ENCODE results near the gene SREBF1. TPM values are rescaled to one million over a fixed set of nuclear protein-coding genes. Genes with fewer than 3 reads are reported as not detected.

Gene SREBF1
- total and polyA plus RNA-seq, 5 donors from 2014 or later, result 4.5 to 141 (median 6.5) TPM

GRCh38 chr17:17790637-17791464 is 45.9 kb downstream of the SREBF1 start:
- Mint-ChIP-seq H3K36me3 (no peaks in the 10 kb centered on the region), H3K4me1 (peaks cover 0 to 32% (median 13%) of the 10 kb centered on the region in 4 donors), H3K9me3 (no peaks in the 10 kb centered on the region), H3K4me3 (peak overlapping the region in 1 of 4 donors; percentile 34), H3K27ac (peak overlapping the region in 2 of 3 donors; percentile 72 to 89), H3K27me3 (no peaks in the 10 kb centered on the region)
- Histone ChIP-seq H3K27me3 (ENCODE audit: control insufficient read depth, insufficient read depth, low read length) (no peaks in the 10 kb centered on the region), H3K4me1 (ENCODE audit: control insufficient read depth, insufficient read depth, low read length, poor library complexity, severe bottlenecking) (peaks cover 20% of the 10 kb centered on the region), H3K36me3 (ENCODE audit: control insufficient read depth, insufficient read depth, low read length) (no peaks in the 10 kb centered on the region), H3K9me3 (ENCODE audit: control insufficient read depth in 2 of 2, low read length in 2 of 2) (no peaks in the 10 kb centered on the region), H3K4me3 (ENCODE audit: low read depth, low read length) (no peak overlapping the region), H3K27ac (ENCODE audit: insufficient read depth, low read length, poor library complexity, severe bottlenecking) (no peak overlapping the region)
- ATAC-seq (ENCODE audit: low read depth in 2 of 2), result no peak
- no peak for DNase-seq

- no peaks in the 10 kb centered on the region for H3K9me3 Mint-ChIP-seq
- Histone ChIP-seq H3K9me3 (ENCODE audit: control insufficient read depth in 2 of 2, low read length in 2 of 2) (no peaks in the 10 kb centered on the region), H3K4me1 (ENCODE audit: control insufficient read depth, insufficient read depth, low read length, poor library complexity, severe bottlenecking) (peaks cover 20% of the 10 kb centered on the region), H3K27me3 (ENCODE audit: control insufficient read depth, insufficient read depth, low read length) (no peaks in the 10 kb centered on the region), H3K36me3 (ENCODE audit: control insufficient read depth, insufficient read depth, low read length) (no peaks in the 10 kb centered on the region), H3K27ac (ENCODE audit: insufficient read depth, low read length, poor library complexity, severe bottlenecking) (no peak overlapping the region), H3K4me3 (ENCODE audit: low read depth, low read length) (no peak overlapping the region)
- peaks cover 0 to 38% (median 16%) of the 10 kb centered on the region in 4 donors for H3K4me1 Mint-ChIP-seq
- DNase-seq (no peak), ATAC-seq (ENCODE audit: low read depth in 2 of 2) (no peak)
- no peaks in the 10 kb centered on the region for H3K36me3 Mint-ChIP-seq
- no peak overlapping the region for H3K27ac Mint-ChIP-seq
- H3K4me3 Mint-ChIP-seq, result peak overlapping the region in 2 of 4 donors; percentile 34 to 38
- peaks cover 3% of the 10 kb centered on the region for H3K27me3 Mint-ChIP-seq
Observed at GRCh38 chr17:17789828-17790636, 46.8 kb downstream of the SREBF1 start.

GRCh38 chr17:17789410-17789809 is 47.4 kb downstream of the SREBF1 start:
- Mint-ChIP-seq H3K36me3 (no peaks in the 10 kb centered on the region), H3K4me1 (peaks cover 0 to 44% (median 16%) of the 10 kb centered on the region in 4 donors), H3K27ac (peak overlapping the region in 1 of 3 donors; percentile 20), H3K27me3 (peaks cover 10% of the 10 kb centered on the region), H3K4me3 (peak overlapping the region in 1 of 4 donors; percentile 38), H3K9me3 (no peaks in the 10 kb centered on the region)
- DNase-seq, result no peak
- no peak overlapping the region for H3K27ac ChIP-seq (ENCODE audit: insufficient read depth, low read length, poor library complexity, severe bottlenecking)
- no peaks in the 10 kb centered on the region for H3K36me3 ChIP-seq (ENCODE audit: control insufficient read depth, insufficient read depth, low read length)
- H3K4me3 ChIP-seq (ENCODE audit: low read depth, low read length), result no peak overlapping the region
- no peaks in the 10 kb centered on the region for H3K27me3 ChIP-seq (ENCODE audit: control insufficient read depth, insufficient read depth, low read length)
- ATAC-seq (ENCODE audit: low read depth in 2 of 2), result no peak
- peaks cover 21% of the 10 kb centered on the region for H3K4me1 ChIP-seq (ENCODE audit: control insufficient read depth, insufficient read depth, low read length, poor library complexity, severe bottlenecking)
- no peaks in the 10 kb centered on the region for H3K9me3 ChIP-seq (ENCODE audit: control insufficient read depth in 2 of 2, low read length in 2 of 2)

- no peak overlapping the region for H3K4me3 ChIP-seq (ENCODE audit: low read depth, low read length)
- H3K4me1 ChIP-seq (ENCODE audit: control insufficient read depth, insufficient read depth, low read length, poor library complexity, severe bottlenecking), result peaks cover 25% of the 10 kb centered on the region
- H3K36me3 ChIP-seq (ENCODE audit: control insufficient read depth, insufficient read depth, low read length), result no peaks in the 10 kb centered on the region
- DNase-seq (no peak), ATAC-seq (ENCODE audit: low read depth in 2 of 2) (no peak)
- H3K4me1 Mint-ChIP-seq, result peaks cover 0 to 47% (median 15%) of the 10 kb centered on the region in 4 donors
- no peak overlapping the region for H3K27ac Mint-ChIP-seq
- no peak overlapping the region for H3K4me3 Mint-ChIP-seq
- no peaks in the 10 kb centered on the region for H3K36me3 Mint-ChIP-seq
- H3K27ac ChIP-seq (ENCODE audit: insufficient read depth, low read length, poor library complexity, severe bottlenecking), result no peak overlapping the region
- no peaks in the 10 kb centered on the region for H3K9me3 ChIP-seq (ENCODE audit: control insufficient read depth in 2 of 2, low read length in 2 of 2)
- peaks cover 11% of the 10 kb centered on the region for H3K27me3 Mint-ChIP-seq
- H3K9me3 Mint-ChIP-seq, result no peaks in the 10 kb centered on the region
- H3K27me3 ChIP-seq (ENCODE audit: control insufficient read depth, insufficient read depth, low read length), result no peaks in the 10 kb centered on the region
Observed at GRCh38 chr17:17788967-17789366, 47.8 kb downstream of the SREBF1 start.

- H3K4me1 ChIP-seq (ENCODE audit: control insufficient read depth, insufficient read depth, low read length, poor library complexity, severe bottlenecking), result peaks cover 25% of the 10 kb centered on the region
- DNase-seq (no peak), ATAC-seq (ENCODE audit: low read depth in 2 of 2) (no peak)
- Mint-ChIP-seq H3K27ac (no peak overlapping the region), H3K9me3 (peaks cover 0 to 1% (median 0%) of the 10 kb centered on the region in 7 donors), H3K4me3 (no peak overlapping the region), H3K4me1 (peaks cover 0 to 35% (median 11%) of the 10 kb centered on the region in 4 donors), H3K36me3 (no peaks in the 10 kb centered on the region), H3K27me3 (peaks cover 11% of the 10 kb centered on the region)
- no peaks in the 10 kb centered on the region for H3K36me3 ChIP-seq (ENCODE audit: control insufficient read depth, insufficient read depth, low read length)
- no peak overlapping the region for H3K4me3 ChIP-seq (ENCODE audit: low read depth, low read length)
- no peaks in the 10 kb centered on the region for H3K27me3 ChIP-seq (ENCODE audit: control insufficient read depth, insufficient read depth, low read length)
- no peaks in the 10 kb centered on the region for H3K9me3 ChIP-seq (ENCODE audit: control insufficient read depth in 2 of 2, low read length in 2 of 2)
- H3K27ac ChIP-seq (ENCODE audit: insufficient read depth, low read length, poor library complexity, severe bottlenecking), result no peak overlapping the region
Observed at GRCh38 chr17:17787568-17787967, 49.2 kb downstream of the SREBF1 start.

GRCh38 chr17:17786998-17787397 is 49.8 kb downstream of the SREBF1 start:
- Histone ChIP-seq H3K4me1 (ENCODE audit: control insufficient read depth, insufficient read depth, low read length, poor library complexity, severe bottlenecking) (peaks cover 25% of the 10 kb centered on the region), H3K27ac (ENCODE audit: insufficient read depth, low read length, poor library complexity, severe bottlenecking) (no peak overlapping the region), H3K9me3 (ENCODE audit: control insufficient read depth in 2 of 2, low read length in 2 of 2) (no peaks in the 10 kb centered on the region), H3K4me3 (ENCODE audit: low read depth, low read length) (no peak overlapping the region), H3K27me3 (ENCODE audit: control insufficient read depth, insufficient read depth, low read length) (no peaks in the 10 kb centered on the region), H3K36me3 (ENCODE audit: control insufficient read depth, insufficient read depth, low read length) (no peaks in the 10 kb centered on the region)
- no peak for ATAC-seq (ENCODE audit: low read depth in 2 of 2)
- DNase-seq, result no peak
- H3K4me1 Mint-ChIP-seq, result peaks cover 0 to 30% (median 8%) of the 10 kb centered on the region in 4 donors
- H3K27ac Mint-ChIP-seq, result peak overlapping the region in 1 of 3 donors; percentile 12
- H3K27me3 Mint-ChIP-seq, result peaks cover 11% of the 10 kb centered on the region
- H3K9me3 Mint-ChIP-seq, result peaks cover 0 to 1% (median 0%) of the 10 kb centered on the region in 7 donors
- H3K36me3 Mint-ChIP-seq, result no peaks in the 10 kb centered on the region
- no peak overlapping the region for H3K4me3 Mint-ChIP-seq

GRCh38 chr17:17785407-17785806 is 51.4 kb downstream of the SREBF1 start:
- DNase-seq (no peak), ATAC-seq (ENCODE audit: low read depth in 2 of 2) (no peak)
- no peaks in the 10 kb centered on the region for H3K36me3 ChIP-seq (ENCODE audit: control insufficient read depth, insufficient read depth, low read length)
- H3K36me3 Mint-ChIP-seq, result no peaks in the 10 kb centered on the region
- peaks cover 0 to 27% (median 10%) of the 10 kb centered on the region in 4 donors for H3K4me1 Mint-ChIP-seq
- H3K9me3 ChIP-seq (ENCODE audit: control insufficient read depth in 2 of 2, low read length in 2 of 2), result no peaks in the 10 kb centered on the region
- peaks cover 0 to 1% (median 0%) of the 10 kb centered on the region in 7 donors for H3K9me3 Mint-ChIP-seq
- peak overlapping the region in 1 of 3 donors; percentile 88 for H3K27ac Mint-ChIP-seq
- no peak overlapping the region for H3K27ac ChIP-seq (ENCODE audit: insufficient read depth, low read length, poor library complexity, severe bottlenecking)
- no peak overlapping the region for H3K4me3 ChIP-seq (ENCODE audit: low read depth, low read length)
- H3K4me1 ChIP-seq (ENCODE audit: control insufficient read depth, insufficient read depth, low read length, poor library complexity, severe bottlenecking), result peaks cover 30% of the 10 kb centered on the region
- peaks cover 17% of the 10 kb centered on the region for H3K27me3 Mint-ChIP-seq
- H3K27me3 ChIP-seq (ENCODE audit: control insufficient read depth, insufficient read depth, low read length), result no peaks in the 10 kb centered on the region
- H3K4me3 Mint-ChIP-seq, result peak overlapping the region; percentile 58 to 85 (median 66)
